Measurements from ENCODE around the gene SRRD.

SRRD gene

GRCh38 chr22:26541167-26541819 is 57.6 kb downstream of the SRRD start:
- no peak for DNase-seq (ENCODE audit: low read depth, low spot score)
- no peak overlapping the region for H3K4me3 ChIP-seq (ENCODE audit: low read depth, low read length)
- TF ChIP-seq CTCF (IDR thresholded peaks at IDR 0.05; ENCODE audit: low read depth, low read length) = no peak
- in situ Hi-C loops (cut with HindIII; ENCODE audit: low sequenced_read_pairs) = no loop called here

GRCh38 chr22:26542831-26543230 is 59.2 kb downstream of the SRRD start:
- no peak overlapping the region for H3K4me3 ChIP-seq (ENCODE audit: low read depth, low read length)
- DNase-seq (ENCODE audit: low read depth, low spot score) = no peak
- in situ Hi-C loops (cut with HindIII; ENCODE audit: low sequenced_read_pairs) = no loop called here
- no peak for TF ChIP-seq CTCF (IDR thresholded peaks at IDR 0.05; ENCODE audit: low read depth, low read length)

Measured in astrocyte of the spinal cord (primary cell).